HepG2 (cell line): ENCODE measurements around the gene MRPL58. TPM values are rescaled to one million over a fixed set of nuclear protein-coding genes. Genes with fewer than 3 reads are reported as not detected.

ENCODE experiments used
- MTF2 ChIP-seq: sonication (generic); formaldehyde crosslinking; IDR thresholded peaks from 2 replicates; pipeline ENCODE4 v1.5.0; 2020; ENCODE audit warnings: missing genetic modification reagents, borderline replicate concordance
- PBX2 ChIP-seq: IDR thresholded peaks from 2 replicates; pipeline ENCODE4 v1.6.1; 2016; ENCODE audit warnings: control low read depth
- ZNF253 ChIP-seq: sonication (generic); formaldehyde crosslinking; IDR thresholded peaks from 2 replicates; pipeline ENCODE4 v1.8.0; 2022; ENCODE audit warnings: mild to moderate bottlenecking, missing genetic modification reagents, borderline replicate concordance
- ZNF512 ChIP-seq: sonication (generic); formaldehyde crosslinking; IDR thresholded peaks from 2 replicates; pipeline ENCODE4 v1.4.0; 2020; ENCODE audit warnings: mild to moderate bottlenecking, missing genetic modification reagents
- ZNF710 ChIP-seq: sonication (generic); formaldehyde crosslinking; IDR thresholded peaks from 2 replicates; pipeline ENCODE4 v1.5.0; 2020; ENCODE audit warnings: mild to moderate bottlenecking, missing genetic modification reagents, borderline replicate concordance
- polyA plus RNA-seq, 8 experiments: library from polyadenylated mRNA; depleted of rRNA in 3 of 8; stranded (reverse) in 7 of 8; unstranded in 1 of 8; fragments of >200 nt; fragmentation: Illumina TruSeq in 4 of 8; extraction: Trizol in 4 of 8; gene quantifications; 2 replicates each; pipeline versions ENCODE4 v1.2.1 to v1.2.3, GENCODE V29; 2011 to 2016; ENCODE audit warnings: low read depth in 4 of 8, missing spikeins in 1 of 8, mixed read lengths in 1 of 8; ENCODE audit not compliant: insufficient read depth in 1 of 8
- total RNA-seq, 5 experiments: library from RNA; depleted of rRNA; stranded (reverse); fragments of >200 nt; fragmentation: Illumina TruSeq; extraction: Trizol; gene quantifications; 2 replicates each; pipeline ENCODE4 v1.2.3, GENCODE V29; 2016; ENCODE audit warnings: low read depth in 1 of 5
- TF ChIP-seq, protein P1 (sequence below), 2 experiments: fragments of 450-650 bp in 1 of 2; sonication (generic) in 1 of 2; formaldehyde crosslinking in 1 of 2; IDR thresholded peaks; 2 replicates each; pipeline versions ENCODE4 v1.6.1 to v1.8.0; 2016 to 2022; ENCODE audit warnings: antibody characterized with exemption in 1 of 2, mild to moderate bottlenecking in 1 of 2, missing genetic modification reagents in 1 of 2
- TF ChIP-seq, protein P2 (sequence below): IDR thresholded peaks from 2 replicates; pipeline ENCODE4 v1.6.1; 2016; ENCODE audit warnings: missing compliant biosample characterization, missing genetic modification reagents, borderline replicate concordance
- TF ChIP-seq, protein P3 (sequence below): sonication (generic); formaldehyde crosslinking; IDR thresholded peaks from 2 replicates; pipeline ENCODE4 v1.4.0; 2020; ENCODE audit warnings: missing genetic modification reagents

MRPL58 gene
- total and polyA plus RNA-seq, 2 of the 13 experiments (the other 11 are each of a cell fraction or from before 2014, with no cell fraction given): 44.9 to 68.9 TPM

- TF ChIP-seq, protein P1, sequence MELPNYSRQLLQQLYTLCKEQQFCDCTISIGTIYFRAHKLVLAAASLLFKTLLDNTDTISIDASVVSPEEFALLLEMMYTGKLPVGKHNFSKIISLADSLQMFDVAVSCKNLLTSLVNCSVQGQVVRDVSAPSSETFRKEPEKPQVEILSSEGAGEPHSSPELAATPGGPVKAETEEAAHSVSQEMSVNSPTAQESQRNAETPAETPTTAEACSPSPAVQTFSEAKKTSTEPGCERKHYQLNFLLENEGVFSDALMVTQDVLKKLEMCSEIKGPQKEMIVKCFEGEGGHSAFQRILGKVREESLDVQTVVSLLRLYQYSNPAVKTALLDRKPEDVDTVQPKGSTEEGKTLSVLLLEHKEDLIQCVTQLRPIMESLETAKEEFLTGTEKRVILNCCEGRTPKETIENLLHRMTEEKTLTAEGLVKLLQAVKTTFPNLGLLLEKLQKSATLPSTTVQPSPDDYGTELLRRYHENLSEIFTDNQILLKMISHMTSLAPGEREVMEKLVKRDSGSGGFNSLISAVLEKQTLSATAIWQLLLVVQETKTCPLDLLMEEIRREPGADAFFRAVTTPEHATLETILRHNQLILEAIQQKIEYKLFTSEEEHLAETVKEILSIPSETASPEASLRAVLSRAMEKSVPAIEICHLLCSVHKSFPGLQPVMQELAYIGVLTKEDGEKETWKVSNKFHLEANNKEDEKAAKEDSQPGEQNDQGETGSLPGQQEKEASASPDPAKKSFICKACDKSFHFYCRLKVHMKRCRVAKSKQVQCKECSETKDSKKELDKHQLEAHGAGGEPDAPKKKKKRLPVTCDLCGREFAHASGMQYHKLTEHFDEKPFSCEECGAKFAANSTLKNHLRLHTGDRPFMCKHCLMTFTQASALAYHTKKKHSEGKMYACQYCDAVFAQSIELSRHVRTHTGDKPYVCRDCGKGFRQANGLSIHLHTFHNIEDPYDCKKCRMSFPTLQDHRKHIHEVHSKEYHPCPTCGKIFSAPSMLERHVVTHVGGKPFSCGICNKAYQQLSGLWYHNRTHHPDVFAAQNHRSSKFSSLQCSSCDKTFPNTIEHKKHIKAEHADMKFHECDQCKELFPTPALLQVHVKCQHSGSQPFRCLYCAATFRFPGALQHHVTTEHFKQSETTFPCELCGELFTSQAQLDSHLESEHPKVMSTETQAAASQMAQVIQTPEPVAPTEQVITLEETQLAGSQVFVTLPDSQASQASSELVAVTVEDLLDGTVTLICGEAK (IDR thresholded peaks at IDR 0.05): no peak
- TF ChIP-seq, protein P1 (CRISPR knock-in tag; IDR thresholded peaks at IDR 0.05): no peak
- TF ChIP-seq ZNF512 (CRISPR knock-in tag) (no peak), ZNF710 (peak; percentile 27; the same call in 1 of the 2 replicates), PBX2 (CRISPR knock-in tag) (no peak), ZNF253 (CRISPR knock-in tag) (no peak), MTF2 (peak; percentile 89; the same call in 1 of the 2 replicates)
- TF ChIP-seq, protein P2, sequence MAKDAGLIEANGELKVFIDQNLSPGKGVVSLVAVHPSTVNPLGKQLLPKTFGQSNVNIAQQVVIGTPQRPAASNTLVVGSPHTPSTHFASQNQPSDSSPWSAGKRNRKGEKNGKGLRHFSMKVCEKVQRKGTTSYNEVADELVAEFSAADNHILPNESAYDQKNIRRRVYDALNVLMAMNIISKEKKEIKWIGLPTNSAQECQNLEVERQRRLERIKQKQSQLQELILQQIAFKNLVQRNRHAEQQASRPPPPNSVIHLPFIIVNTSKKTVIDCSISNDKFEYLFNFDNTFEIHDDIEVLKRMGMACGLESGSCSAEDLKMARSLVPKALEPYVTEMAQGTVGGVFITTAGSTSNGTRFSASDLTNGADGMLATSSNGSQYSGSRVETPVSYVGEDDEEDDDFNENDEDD (CRISPR knock-in tag): peak; percentile 81; the same call in 1 of the 2 replicates
- TF ChIP-seq, protein P3, sequence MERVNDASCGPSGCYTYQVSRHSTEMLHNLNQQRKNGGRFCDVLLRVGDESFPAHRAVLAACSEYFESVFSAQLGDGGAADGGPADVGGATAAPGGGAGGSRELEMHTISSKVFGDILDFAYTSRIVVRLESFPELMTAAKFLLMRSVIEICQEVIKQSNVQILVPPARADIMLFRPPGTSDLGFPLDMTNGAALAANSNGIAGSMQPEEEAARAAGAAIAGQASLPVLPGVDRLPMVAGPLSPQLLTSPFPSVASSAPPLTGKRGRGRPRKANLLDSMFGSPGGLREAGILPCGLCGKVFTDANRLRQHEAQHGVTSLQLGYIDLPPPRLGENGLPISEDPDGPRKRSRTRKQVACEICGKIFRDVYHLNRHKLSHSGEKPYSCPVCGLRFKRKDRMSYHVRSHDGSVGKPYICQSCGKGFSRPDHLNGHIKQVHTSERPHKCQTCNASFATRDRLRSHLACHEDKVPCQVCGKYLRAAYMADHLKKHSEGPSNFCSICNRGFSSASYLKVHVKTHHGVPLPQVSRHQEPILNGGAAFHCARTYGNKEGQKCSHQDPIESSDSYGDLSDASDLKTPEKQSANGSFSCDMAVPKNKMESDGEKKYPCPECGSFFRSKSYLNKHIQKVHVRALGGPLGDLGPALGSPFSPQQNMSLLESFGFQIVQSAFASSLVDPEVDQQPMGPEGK (CRISPR knock-in tag): peak; percentile 87
These were observed 40.1 kb upstream of the MRPL58 start, which contains the start of gene HID1 (continued) for GRCh38 chr17:74972107-74972972.
